ENCODE results near the gene GDF11.

- TF ChIP-seq ELK4 (IDR thresholded peaks at IDR 0.05; ENCODE audit: borderline replicate concordance, low read depth, low read length) (no peak), ZNF140 (tag by site-specific recombination; IDR thresholded peaks at IDR 0.05) (no peak), CTCF (tag by site-specific recombination; IDR thresholded peaks at IDR 0.05) (no peak), ZNF362 (tag by site-specific recombination; IDR thresholded peaks at IDR 0.05) (no peak), SP2 (tag by site-specific recombination; IDR thresholded peaks at IDR 0.05) (no peak), MZF1 (tag by site-specific recombination; IDR thresholded peaks at IDR 0.05; ENCODE audit: borderline replicate concordance) (no peak), YY1 (tag by site-specific recombination; IDR thresholded peaks at IDR 0.05) (no peak), ZNF549 (tag by site-specific recombination; IDR thresholded peaks at IDR 0.05) (no peak)
Measured at GRCh38 chr12:55737581-55738122, 5.3 kb upstream of the GDF11 start.
